ENCODE measurements around the gene TULP4.
"Not testable (repeated sequence)": the region's sequence is repeated elsewhere in the genome, so short reads cannot be mapped to it uniquely, and the experiment has no call there.

The TULP4 gene

DNA sequence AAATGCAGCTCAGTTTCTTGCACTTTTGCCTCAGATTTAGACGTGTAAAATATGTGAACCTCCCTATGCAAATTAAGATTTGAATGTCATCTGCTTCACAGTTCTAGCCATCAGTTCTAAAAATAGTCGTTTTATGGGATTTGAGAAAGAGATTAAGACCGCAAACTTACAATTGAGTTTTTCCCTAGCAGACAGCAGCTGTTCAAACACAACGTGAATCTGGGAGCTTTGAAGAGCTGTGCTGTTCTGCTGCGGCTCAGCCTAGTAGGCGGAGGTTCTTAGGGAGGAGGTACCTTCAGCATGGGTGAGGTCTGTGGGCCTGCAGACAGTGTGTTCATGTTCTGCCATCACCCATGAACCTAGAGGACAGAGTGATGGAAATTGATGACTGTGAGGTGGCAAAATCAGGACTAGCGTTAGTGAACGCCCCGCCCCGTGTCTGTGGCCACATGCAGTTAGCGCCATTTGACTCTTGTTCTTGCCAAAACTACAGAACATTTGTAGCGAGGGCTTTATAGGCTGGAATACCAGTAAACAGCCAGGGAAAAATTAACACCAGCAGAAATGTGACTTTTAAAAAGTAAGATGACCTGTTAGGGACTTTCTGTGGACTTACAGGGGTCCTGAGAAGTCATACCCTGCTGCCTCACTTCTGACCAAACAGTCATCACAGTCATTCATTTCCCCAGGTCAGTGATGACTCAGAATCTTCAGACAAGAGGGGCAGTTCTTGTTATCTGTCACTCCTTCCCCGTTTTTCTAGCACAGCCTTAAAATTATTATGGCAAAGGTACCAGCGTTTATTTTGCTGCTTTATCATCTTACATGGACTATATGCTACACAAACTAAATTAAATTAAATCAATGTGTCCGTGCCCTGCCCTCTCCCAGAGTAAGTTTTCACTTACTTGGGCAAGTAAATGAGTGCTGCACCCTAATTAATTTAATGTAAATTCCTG lies 163.4 kb downstream of the TULP4 start:
- no peak for DNase-seq

DNA sequence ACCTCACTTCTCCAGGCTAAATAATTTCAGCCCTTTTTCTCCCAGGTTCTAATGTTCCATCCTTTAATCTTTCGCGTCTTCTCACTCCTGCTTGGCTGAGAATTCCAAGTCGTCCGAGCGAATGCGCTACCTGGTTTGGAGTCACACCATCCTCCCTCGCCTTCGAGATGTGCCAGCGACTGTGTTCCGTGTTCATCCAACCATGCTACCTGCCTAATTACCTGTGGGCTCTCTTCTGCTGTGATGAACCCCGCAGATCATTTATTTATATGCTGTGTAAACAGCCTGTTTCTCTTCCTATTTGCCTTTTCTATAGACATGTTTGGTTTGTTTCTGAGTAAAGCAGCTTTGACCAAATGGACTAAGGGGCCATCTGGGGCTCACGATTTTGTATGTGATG lies 164.1 kb downstream of the TULP4 start:
- no peak for DNase-seq

DNA sequence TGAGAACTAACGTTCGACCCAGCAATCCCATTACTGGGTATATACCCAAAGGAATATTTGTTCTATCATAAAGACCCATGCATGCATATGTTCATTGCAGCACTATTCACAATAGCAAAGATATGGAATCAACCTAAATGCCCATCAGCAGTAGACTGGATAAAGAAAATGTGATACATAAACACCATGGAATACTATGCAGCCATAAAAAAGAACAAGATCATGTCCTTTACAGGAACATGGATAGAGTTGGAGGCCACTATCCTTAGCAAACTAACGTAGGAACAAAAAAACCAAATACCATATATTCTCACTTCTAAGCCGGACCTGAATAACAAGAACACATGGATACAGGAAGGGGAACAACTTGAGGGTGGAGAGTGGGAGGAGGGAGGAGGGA lies 165.5 kb downstream of the TULP4 start:
- DNase-seq: not testable (repeated sequence)

DNA sequence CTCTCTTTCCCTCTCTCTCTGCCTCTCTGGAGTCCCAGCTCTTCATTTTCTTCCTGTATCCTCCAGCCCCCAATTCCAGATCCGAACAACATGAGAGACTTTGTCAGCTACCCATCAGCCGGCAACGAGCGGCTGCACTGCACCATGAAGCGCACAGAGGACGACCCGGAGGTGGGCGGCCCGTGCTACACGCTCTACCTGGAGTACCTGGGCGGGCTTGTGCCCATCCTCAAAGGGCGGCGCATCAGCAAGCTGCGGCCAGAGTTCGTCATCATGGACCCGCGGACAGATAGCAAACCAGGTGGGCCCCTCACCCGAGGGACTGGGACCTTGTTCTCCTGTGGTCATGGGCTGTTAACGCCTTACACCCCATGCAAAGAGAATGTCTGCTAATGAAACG lies 168.7 kb downstream of the TULP4 start:
- no peak for DNase-seq

DNA sequence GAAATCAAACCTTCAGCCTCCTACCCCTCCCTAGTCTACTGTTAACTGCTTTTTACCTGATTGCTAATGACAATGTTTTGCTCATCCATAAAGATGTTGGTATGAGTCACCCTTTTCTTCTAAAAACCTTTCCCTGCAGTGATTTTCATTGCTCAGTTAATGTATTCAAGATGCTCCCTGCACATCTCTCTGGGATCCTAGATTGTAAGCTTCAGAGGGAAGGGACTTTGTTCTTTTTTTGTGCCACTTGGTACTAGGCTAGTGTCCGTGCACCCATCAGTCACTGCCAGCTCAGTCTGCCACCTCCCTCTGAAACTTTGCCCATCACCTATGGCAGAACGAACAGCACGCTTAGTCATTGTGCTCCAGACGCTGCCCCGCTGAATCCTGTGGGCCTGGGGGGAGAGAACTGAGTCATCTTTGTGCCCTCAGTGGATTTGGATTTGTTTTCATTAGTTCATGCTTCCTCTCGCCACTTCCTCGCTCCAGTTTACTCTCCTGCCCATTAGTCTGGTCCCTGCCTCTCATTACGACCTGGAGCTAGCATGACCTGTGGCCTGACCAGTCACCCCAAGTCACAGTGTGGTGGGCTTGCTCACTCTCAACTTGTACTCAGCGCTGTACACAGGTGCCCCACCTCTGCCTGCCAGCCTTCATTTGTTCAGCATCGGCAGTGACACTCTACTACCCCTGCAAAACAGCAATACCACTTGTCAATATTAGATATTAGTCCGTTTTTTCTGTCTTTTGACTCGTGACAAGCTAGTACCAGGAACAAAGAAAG lies 169.6 kb downstream of the TULP4 start:
- no peak for DNase-seq

DNA sequence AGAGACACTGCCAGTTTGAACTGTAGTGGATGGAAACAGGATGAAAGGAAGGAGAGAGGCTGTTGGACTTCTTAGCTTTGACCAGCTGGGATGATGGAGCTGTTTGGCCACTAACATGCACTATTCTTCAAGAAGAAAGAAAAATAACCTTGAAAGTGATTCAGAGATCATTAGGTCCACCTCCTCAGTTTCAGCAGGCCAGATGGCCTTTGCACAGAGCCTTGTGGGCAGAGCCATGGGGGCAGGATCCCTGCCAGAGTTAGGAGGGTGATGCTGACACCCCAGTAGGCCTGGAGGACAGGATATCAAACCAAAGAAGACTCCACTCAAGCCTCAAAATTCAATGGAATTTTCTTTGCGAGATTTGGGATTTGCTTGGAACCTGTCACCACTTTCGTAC lies 173.2 kb downstream of the TULP4 start:
- DNase-seq: no peak

DNA sequence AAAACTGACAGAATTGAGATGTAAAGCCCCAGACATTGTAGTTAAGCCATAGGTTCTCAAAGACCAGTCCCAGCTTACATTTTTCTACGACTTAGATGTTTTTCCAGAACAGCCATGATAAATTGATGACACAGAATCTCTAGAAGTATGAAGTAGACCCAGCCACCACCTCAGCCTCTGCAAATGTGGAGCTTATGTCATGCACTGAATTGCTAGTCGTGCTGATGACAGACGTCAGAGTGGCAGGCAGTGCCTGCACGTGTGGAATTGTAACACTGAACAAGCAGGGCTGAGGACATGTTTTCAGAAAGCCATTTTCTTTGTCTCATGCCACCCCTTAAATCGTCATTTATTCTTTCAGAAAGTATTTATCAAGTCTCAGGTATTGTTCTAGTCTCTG lies 175.2 kb downstream of the TULP4 start:
- no peak for DNase-seq

DNA sequence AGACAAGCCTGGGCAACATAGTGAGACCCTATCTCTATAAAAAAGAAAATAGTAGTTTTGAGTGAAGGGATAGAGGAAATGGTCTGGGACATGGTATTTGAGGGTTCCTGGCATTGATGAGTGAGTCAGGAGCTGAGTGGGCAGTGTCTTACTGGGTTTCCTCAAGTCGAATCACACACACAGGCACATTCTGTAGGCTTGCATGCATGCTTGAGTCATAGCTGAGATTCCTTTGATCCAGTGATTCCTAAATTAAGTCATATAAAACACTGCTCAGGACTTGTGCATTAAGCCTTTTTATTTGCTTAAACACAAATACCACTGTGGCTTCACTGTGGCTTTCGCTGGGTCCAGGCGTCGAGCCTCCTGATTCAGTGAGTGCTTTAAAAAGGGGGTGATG lies 175.8 kb downstream of the TULP4 start:
- peak in 1 of 2 experiments; percentile 23 for DNase-seq

DNA sequence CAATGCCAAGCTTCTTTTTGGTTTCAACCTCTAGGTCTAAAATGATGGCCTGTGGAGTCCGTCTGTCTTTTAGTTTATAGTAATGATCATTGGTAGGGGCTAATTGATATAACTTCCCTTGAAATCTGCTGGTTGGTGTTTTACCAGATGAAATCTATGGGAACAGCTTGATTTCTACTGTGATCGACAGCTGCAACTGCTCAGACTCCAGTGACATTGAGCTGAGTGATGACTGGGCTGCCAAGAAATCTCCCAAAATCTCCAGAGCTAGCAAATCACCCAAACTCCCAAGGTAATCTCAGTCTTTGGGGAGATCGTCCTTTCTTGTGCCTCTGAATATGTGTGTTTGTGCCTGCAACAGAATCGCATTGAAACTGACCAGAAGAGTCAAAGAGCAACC lies 177.2 kb downstream of the TULP4 start:
- no peak for DNase-seq

DNA sequence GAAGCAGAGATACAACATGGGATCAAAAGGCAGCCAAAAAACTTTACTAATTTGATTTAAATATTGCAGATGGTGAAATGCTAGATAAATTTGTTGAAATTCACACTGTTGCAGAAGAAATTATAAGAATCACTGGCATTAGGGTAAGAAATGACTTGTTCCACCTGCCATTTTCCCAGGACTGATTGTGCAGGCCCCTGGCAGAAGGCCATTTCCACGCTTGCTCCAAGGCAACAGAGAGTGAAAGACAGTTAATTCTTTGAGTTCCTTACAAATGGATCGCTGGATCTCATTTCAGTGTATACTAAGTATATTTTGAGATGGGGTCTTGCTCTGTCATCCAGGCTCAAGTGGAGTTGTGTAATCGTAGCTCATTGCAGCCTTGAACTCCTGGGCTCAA lies 180.6 kb downstream of the TULP4 start:
- DNase-seq: no peak

DNA sequence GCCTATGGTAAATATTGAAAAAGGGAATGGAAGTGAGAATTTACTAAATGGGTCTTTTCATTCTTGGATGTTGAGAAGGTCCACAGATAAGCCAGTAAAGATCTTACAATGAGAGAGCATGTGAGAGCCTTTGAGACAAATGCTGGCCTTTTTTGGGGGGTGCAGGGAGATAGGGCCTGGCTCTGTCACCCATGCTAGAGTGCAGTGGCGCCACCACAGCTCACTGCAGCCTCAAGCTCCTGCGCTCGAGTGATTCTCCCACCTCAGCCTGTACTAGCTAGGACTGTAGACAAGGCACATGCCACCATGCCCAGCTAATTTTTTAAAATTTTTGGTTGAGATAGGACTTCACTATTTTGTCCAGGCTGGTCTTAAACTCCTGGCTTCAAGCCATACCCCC lies 184.4 kb downstream of the TULP4 start:
- no peak for DNase-seq

DNA sequence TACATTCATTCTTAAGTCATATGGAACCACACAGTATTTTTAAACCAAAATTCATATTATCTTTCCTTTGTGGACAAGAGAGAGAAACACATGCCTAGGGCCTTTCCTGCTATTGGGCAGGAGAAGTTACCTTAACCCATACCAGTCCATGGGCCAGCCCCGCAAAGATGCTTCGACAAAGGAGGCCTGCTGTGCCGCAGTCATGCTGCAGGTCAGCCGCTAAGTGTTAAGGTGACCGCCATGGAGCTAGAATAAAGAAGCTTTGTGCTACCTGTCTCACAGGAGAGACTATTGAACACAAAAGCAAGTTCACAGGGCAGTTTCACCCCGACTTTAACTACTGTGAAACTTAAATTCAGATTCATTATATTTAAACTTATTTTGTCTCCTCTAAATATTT lies 185.4 kb downstream of the TULP4 start:
- no peak for DNase-seq

DNA sequence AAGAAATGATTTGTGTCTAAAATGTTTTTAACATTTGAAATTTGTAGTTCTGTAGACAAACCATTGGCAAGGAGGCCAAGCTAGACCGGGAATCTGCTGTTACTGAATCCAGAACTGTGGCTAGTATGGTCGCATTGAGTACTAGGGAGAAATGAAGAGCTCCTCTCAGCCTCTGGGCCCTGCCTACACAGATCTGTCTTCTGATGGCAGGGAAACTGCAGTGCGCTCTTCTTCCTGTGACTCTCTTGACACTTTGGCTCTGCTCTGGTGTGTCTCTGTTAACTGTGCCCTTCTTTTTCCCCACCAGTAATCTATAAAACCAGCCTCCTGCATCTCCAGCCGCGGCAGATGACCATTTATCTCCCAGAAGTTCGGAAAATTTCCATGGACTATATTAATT lies 186.1 kb downstream of the TULP4 start:
- no peak for DNase-seq

DNA sequence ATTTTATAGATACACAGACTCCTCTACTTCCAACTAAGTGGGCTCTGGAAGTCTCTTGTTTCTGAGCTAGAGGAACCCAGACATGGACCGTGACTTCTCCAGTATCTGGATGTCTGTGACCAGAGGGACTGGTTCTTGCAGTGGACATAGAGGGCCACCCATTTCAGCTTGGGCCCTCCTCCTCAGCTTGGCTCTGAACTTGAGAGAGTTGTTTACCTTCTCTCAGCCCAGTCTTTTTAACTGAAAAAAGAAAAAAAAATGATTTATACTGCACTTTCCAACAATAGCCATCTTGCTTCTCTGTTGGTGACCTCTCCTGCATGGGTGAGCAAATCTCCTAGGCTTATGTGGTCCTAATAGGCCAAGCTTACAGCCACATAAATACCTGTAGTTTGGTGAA lies 187.3 kb downstream of the TULP4 start:
- DNase-seq: no peak

DNA sequence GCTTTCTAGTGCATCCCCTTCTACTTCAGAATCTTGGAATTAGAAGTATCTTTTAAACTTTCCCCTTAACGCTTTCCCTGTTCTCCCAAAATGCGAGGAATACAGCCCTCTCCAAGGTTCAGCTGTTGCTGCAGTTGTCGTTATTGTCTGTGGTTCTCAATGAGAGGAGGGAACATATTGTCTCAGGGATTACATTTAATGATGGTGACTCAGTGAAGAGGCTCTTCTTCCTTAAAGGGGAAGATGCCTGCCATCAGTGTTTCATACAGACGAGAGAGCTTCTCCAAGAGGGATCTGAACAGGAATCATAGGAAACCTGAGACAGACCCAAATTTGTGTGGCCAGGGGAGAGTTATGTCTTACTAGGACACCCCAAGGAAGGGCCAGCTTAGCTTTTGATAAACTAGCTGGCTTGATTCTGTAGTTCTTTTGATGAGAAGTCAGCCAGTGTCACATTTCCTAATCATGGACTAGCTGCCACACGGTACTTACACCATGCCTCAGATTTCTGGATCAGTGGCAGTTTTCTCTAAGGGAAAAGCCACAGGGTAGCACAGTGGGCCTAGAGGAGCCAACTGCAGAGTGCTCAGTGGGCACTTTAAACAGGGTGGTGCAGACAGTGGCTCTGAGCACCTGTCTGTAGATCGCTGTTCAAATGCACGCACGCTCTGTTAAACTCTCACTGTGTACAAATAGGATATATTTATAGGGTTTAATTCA lies 187.9 kb downstream of the TULP4 start:
- no peak for DNase-seq

DNA sequence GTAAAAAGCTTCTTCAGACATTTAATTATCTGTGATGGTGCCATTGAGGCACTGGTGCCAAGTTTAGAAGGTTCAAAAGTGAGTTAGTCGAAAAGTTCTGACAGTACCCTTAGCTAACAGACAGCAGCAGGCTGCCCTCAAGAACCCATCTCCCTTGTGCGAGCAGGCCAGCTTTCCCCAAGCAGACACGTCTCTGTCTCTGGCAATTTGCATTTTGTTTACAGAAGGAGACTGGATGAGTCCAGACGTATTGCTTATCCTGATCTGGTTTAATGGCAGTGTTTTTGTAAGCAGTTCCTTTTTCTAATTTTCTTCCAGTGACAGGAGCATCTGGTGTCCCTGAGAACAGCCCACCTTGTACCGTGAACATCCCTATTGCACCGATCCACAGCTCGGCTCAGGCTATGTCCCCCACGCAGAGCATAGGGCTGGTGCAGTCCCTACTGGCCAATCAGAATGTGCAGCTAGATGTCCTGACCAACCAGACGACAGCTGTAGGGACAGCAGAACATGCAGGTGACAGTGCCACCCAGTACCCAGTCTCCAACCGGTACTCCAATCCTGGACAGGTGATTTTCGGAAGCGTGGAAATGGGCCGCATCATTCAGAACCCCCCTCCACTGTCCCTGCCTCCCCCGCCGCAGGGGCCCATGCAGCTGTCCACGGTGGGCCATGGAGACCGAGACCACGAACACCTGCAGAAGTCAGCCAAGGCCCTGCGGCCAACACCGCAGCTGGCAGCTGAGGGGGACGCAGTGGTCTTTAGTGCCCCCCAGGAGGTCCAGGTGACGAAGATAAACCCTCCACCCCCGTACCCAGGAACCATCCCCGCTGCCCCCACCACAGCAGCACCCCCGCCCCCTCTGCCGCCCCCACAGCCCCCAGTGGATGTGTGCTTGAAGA lies 189.3 kb downstream of the TULP4 start:
- DNase-seq: no peak

DNA sequence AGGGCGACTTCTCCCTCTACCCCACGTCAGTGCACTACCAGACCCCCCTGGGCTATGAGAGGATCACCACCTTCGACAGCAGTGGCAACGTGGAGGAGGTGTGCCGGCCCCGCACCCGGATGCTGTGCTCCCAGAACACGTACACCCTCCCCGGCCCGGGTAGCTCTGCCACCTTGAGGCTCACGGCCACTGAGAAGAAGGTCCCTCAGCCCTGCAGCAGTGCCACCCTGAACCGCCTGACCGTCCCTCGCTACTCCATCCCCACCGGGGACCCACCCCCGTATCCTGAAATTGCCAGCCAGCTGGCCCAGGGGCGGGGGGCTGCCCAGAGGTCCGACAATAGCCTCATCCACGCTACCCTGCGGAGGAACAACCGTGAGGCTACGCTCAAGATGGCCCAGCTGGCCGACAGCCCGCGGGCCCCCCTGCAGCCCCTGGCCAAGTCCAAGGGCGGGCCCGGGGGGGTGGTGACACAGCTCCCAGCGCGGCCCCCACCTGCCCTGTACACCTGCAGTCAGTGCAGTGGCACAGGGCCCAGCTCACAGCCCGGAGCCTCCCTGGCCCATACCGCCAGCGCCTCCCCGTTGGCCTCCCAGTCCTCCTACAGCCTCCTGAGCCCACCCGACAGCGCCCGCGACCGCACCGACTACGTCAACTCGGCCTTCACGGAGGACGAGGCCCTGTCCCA lies 190.1 kb downstream of the TULP4 start:
- no peak for DNase-seq

DNA sequence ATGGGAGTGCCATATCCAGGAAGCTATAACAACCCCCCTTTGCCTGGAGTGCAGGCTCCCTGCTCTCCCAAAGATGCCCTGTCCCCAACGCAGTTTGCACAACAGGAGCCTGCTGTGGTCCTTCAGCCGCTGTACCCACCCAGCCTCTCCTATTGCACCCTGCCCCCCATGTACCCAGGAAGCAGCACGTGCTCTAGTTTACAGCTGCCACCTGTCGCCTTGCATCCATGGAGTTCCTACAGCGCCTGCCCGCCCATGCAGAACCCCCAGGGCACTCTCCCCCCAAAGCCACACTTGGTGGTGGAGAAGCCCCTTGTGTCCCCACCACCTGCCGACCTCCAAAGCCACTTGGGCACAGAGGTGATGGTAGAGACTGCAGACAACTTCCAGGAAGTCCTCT lies 191.0 kb downstream of the TULP4 start:
- DNase-seq: no peak

DNA sequence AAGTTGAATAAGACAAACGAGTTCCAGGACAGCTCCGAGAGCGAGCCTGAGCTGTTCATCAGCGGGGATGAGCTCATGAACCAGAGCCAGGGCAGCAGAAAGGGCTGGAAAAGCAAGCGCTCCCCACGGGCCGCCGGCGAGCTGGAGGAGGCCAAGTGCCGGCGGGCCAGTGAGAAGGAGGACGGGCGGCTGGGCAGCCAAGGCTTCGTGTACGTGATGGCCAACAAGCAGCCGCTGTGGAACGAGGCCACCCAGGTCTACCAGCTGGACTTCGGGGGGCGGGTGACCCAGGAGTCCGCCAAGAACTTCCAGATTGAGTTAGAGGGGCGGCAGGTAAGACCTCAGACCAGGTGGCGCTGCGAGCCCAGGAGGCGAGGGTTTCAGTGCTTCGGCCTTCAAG lies 191.6 kb downstream of the TULP4 start:
- no peak for DNase-seq

DNA sequence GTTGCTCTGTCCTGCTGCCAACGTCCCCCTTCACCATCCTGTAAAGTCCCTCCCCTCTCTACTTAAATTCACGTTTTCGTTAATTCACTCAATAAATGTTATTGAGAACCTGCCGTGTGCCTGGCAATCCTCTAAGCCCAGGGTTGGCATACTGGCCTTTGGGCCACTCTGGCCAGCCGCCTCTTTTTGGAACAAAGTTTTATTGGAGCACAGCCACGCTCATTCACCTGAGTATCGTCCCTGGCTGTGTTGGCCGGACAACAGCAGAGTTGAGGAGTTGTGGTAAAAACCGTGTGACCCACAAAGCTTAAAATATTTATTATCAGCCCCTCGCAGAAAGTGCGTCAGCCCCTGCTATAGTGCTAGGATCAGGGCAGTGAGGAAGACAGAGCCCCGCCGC lies 192.9 kb downstream of the TULP4 start:
- DNase-seq: no peak

DNA sequence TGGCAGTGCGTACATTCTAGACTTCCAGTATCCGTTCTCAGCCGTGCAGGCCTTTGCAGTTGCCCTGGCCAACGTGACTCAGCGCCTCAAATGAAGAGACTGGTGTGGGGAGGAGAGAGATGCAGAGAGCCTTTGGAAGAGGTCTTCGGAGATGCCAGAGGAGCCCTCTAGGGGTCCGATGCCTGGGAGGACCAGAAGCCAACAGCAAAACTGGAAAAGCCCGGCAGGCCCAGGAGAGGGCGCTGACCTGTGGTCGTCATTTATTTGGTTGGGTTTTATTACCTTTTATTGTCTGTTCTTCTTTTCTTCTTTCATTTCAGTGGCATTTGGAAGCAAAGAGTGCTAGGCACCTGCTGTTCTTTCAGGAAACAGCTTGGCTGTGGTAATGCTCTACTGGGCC lies 194.3 kb downstream of the TULP4 start:
- no peak for DNase-seq

DNA sequence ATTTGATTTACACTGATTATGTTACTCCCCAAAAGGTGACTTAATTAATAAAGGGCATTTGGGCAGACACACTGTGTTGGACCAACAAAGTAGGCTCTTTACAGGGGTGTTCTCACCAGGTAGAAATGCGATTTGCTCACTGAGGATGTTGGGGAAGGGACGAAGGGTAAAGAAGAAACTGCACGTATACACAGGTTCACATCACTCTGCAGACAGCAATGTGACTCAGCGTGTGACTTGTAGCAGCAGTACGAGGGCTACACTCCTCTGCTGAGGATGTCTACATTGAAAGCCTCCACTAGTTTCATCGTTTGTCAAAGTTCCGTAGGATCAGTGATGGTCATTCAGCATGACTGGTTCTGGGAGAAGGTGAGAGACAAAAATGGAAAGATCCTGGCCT lies 194.9 kb downstream of the TULP4 start:
- DNase-seq: no peak

All from activated T-cell treated with anti-CD3 and anti-CD28 coated beads, Interleukin-2, amount 50 U/mL, for 48 hours (primary cell).